NCI-H446 (cell line): ENCODE measurements around the gene FLNA.
A peak's percentile ranks its signal among the peaks of the same experiment; 100 is the strongest.
"Not testable (repeated sequence)": the region's sequence is repeated elsewhere in the genome, so short reads cannot be mapped to it uniquely, and the experiment has no call there.

Source experiments
- DNase-seq, 2 experiments: peaks; one replicate each; lab custom pipeline; 2025; lab: John Stamatoyannopoulos, UW

FLNA gene

DNA sequence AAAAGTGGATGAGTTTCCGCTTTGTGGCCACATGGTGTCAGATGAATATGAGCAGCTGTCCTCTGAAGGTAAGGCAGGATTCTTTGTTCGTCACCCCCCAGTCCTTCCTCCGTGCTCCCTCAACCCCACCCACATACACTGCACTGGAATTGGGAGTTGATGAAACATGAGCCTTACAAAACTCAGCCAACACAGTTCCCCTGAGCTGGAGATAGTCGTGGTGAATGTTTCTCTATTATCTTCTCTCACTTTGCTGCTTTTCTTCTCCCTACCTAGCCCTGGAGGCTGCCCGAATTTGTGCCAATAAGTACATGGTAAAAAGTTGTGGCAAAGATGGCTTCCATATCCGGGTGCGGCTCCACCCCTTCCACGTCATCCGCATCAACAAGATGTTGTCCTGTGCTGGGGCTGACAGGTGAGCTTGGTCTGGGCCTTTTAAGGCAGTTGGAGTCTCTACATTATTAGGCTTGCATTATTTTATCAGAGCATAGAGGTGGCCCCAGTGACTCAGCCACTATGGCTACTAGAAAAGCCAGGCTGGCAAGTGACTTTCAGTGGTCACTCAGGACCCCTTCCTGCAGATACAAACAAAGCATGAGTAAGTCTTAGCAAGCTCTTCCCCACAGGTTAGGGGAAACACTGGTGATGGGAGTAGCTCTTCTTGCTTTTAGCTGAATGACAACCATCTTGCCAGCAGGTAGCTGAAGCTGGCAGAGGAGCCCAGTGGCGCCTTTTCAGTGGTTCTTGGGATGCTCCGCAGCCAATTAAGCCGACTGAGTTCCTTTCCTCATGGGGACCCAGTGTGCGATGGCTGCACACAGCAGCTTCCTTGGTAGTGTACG is 25.3 kb upstream of the FLNA start:
- DNase-seq: no peak

DNA sequence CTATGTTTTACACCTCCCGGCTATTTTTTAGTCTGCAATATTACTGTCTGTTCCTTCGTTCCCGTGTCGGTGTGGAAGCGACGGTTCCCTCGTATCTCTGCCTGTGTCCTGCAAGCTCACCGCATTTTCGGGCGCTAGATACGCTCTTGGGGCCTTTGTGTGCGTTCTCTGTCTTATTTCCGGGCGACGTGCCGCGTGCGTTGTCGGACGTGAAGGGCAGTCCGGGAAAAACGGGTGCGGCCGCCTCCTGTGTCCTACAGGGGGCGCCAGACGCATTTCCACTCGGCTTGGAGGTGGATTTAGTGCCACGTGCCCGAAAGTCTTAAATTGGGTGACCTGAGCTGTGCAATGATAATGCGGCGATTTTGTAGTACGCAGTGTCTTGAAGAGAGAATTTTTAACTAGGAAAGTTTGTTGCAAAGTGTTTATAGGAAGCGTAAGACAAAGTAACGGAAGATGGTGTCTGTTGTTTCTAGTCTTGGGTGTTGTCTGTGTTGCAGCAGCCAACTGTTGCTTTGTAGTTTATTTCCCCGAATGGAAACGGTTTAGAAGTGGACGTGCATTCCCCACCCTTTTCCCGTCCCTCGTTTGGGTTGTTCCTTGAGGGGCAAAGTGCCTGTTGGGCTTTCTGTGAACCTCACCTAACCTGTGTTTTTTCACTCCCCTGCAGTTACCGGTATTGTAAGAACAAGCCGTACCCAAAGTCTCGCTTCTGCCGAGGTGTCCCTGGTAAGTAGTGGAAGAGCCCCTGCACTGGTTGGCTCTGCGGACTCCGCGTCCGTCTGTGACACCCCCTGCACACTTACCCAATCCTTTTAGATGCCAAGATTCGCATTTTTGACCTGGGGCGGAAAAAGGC is 24.5 kb upstream of the FLNA start:
- peak in 1 of 2 experiments; percentile 74 for DNase-seq

DNA sequence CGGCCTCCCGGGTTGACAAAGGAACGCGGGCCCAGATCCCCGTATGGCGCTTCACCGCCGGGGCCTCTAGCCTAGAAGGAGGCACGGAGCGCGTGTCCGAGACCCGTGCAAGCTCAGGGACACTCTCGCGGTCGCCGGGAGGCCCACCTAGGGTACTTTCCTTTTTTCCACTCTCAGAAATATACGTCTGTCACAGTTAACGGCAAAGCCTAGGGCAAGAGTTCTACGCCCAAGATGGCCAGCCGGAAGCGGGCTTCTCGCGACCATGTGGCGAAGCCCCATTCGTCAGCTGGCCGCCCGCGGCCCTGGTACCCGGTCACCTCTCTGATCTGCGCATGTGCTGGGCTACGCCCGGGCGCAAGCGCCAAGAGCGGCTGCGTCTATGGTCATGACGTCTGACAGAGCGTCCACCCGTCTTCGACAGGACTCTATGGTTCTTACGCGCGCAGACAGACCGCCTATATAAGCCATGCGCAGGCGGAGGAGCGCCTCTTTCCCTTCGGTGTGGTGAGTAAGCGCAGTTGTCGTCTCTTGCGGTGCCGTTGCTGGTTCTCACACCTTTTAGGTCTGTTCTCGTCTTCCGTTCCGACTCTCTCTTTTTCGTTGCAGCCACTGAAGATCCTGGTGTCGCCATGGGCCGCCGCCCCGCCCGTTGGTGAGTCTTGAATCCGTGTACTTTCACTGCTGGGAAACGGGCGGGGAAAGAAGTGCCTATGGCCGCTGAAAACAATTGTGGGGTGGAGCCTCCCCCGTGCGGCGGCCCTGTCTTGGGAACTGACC is 23.6 kb upstream of the FLNA start, which contains the start of gene RPL10:
Gene RPL10 (plus strand): TSS at position 490 of the 780 bp plus-strand sequence. CDS start 143 bp downstream, at position 633.
- DNase-seq: peak; percentile 91 to 97

DNA sequence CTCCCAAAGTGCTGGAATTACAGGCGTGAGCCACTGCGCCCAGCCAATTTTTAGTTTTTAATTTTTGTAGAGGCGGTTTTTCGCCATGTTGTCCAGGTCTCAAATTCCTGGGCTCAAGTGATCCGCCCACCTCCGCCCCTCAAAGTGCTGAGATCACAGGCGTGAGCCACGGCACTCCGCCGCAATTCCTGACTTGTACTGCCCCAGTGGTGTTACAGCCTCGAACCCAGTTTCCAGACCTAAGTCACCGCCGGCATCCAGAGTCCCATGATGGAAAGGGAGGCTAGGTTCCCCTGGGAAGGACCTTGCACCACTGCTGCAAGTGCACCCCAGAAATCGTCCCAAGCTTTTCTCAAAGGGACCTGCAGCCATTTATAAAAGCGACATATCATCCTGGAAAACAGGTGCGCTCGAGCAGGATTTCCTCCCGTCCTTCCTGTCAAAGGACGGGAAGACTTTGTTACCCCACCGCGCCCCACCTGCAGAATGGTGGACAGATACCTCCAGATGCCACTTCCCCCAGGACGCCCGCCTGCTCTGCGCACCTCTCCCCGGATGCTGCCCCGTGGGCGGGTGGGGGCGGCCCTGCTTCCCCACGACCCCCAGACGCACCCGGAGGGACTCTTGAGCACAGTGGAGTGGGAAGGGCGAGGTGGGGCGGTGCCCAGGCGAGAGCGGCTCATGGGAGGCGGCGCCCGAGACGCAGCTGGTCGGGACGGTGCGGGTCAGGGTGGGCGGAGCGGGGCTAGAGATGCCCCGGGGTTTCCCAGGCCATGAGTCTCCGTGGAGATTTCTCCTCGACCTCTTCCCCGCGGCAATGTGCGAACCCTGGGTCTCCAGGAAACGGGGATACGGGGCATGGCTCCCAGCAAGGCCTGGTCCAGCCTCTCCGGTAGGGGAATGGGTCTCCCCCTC is 22.8 kb upstream of the FLNA start:
- peak in 1 of 2 experiments; percentile 54 for DNase-seq

DNA sequence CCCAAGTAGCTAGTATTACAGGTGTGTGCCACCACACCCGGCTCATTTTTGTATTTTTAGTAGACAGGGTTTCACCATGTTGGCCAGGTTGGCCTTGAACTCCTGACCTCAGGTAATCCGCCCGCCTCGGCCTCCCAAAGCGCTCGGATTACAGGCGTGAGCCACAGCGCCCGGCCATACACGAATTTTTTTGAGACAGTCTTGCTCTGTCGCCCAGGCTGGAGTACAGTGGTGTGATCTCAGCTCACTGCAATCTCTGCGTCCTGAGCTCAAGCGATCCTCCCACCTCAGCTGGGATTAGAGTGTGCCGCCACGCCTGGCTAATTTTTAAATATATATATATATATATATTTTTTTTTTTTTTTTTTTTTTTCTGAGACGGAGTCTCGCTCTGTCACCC is 21.9 kb upstream of the FLNA start:
- DNase-seq: not testable (repeated sequence)

DNA sequence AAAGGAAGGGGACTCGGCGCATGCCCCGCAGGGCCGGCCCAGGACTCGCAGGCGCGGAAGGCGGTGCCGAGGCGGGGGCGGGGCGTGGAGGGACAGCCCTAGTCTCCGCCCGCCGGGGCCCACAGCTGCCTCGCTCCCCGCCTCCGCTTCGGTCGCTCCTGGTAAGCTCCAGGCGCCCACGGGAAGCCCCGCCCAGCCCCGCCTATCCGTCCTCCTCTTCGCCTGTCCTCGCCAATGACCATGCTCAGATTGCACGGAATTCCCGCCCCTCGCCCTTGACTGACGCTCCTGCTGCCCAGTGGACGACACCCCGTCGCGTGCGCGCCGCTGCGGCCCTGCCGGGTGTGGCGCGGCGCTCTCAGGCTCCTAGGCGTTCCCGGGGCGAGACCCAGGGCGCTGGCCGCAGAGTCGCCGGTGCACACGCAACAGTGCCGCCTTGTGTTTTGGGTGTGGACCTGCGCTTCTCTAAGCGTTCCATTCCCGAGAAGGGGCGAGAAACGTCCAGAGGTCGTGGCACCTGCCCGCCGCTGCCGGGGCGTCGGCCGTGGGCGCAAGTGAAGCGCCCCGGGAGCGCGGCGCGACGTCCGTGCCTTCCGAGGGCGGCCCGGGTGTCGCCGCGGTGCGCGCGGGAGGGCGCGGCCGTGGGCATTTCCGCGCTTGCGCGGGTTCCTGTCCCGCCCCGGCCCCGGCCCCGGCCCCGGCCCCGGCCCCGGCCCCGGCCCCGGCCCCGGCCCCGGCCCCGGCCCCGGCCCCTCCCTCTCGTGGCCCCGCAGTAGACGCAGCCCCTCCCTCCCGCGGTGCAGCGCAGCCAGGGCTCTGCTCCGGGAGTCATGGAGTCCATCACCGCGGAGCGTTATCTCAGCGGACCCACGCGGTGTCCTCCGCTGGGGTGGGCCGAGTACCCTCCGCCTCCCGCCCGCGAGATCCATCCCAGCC is 15.6 kb upstream of the FLNA start:
- DNase-seq: not testable (repeated sequence)

DNA sequence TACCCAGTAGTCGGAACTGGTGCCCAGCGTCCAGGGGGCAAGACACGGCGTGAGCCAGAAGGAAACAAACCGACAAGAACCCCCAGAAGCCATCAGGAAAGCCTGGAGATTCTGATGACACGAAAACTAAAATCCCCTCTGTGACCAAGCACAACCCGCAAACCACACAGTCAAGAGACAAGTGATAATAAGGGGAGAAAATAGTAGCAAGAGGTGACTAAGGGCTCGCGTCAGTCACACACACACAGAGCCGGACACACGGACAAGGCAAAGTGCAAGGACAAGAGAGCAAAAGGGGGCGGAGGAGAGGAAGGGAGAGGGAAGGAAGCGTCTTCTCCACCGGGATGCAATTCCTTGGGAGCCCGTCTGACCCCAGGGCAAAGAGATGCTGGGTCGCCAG is 14.2 kb upstream of the FLNA start:
- DNase-seq: not testable (repeated sequence)

DNA sequence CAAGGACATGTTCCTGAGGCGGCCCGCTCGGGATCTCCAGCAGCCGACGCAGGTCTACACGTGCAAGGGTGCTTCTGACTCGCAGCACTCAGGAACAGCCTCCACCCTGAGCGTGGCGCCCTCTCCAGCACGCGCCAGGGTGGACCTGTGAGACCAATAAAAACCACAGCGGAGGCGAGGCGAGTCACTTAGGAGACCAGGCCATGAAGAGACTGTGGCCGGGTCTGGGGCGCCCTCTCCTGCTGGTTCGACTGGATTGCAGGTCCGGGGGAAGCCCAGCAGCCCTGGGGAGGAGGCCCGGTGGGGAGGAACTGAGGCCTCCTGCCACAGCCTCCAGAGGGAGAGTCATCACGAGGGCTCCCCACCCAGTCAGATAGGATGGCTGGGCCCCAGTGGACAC is 13.7 kb upstream of the FLNA start:
- DNase-seq: not testable (repeated sequence)

DNA sequence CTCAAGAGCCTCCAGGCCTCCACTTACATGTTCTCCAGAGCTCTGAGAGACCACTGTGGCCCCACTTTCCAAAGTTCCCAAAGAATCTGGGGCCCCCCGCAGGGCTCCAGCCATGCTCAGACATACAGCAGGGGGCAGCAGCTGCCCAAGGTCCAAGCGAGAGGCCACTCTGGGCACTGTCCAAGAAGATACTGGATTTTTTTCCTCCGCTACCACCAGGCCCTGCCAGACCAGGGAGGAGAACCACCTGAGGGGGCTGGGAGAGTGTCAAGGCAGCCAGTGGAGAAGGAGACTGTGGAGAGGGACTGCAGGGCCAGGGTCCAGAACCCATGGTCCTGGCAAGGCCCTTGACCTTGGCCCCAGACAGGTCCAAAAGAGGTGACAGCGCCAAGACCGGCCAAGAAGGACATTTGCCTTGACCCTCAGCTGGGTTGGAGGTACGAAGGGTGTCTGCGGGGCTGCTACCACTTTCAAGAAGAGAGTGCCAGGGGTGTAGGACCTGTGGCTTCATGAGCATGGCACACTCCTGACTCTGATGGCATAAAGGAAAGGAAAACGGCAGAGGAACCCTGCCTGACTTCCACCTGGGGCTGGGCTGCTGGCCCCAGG is 10.0 kb upstream of the FLNA start:
- no peak for DNase-seq

DNA sequence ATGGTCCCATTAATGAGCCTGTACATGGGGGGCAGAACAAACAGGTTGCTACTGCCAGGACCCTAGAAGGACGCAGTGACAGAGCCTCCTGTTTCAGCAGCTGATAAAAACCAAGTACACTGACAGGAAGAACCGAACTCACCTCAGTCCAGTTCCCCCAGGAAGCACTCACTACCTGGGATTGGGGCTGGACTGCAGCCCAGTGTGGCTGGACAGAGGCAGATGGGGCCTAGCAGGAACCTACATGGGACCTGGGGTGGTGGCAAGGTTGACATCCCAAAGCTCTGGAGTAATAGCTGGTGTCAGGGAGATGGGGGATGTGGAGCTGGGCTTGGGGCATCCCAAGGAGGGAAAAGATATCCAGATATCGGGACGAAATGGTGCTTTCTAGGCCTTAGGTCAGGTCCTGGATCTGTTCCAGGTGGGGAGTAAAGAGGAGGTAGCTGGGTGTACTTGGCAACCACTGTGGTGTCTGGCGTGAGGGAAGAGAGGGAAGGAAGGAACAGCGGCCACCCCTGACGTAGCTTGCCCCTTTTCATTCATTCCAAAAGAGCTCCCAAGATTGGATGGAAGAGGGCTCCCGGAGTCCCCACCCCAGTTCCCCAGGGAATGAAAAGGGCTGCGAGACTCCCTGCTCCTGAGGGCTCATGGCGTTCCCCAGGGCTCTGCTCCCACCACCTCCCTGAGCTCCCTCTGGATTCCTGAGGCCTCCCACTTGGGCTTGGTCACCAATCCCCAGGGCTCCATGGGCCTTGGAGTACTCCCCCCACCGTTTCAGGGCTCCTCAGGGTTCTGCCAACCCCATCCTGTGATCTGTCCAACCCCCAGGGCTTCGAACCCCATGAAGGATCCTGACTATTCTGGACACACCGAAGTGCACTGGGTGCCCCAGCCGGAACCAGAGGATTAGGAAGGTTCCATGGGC is 9.2 kb upstream of the FLNA start:
- no peak for DNase-seq

DNA sequence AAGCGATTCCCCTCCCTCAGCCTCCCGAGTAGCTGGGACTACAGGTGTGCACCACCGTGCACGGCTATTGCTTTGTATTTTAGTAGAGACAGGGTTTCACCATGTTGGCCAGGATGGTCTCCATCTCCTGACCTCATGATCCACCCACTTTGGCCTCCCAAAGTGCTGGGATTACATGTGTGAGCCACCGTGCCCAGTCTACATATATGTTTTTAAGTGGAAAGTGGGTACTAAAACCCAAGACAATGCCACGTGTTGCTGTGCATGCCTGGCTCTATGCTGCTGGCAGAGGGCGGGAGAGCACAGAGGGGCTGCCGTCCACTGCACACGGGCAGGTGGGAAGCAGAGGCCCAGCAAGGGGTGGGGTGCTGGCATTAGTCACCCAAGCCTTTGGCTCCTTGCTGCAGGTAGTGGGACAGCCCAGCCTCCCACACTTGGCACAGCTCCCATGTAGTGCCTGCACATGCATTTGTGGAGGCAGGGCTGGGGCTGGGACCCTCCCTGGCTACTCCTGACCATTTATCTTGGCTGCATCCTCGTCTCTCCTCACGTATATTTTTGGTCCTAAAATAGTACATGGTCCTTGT is 8.1 kb upstream of the FLNA start:
- DNase-seq: no peak

DNA sequence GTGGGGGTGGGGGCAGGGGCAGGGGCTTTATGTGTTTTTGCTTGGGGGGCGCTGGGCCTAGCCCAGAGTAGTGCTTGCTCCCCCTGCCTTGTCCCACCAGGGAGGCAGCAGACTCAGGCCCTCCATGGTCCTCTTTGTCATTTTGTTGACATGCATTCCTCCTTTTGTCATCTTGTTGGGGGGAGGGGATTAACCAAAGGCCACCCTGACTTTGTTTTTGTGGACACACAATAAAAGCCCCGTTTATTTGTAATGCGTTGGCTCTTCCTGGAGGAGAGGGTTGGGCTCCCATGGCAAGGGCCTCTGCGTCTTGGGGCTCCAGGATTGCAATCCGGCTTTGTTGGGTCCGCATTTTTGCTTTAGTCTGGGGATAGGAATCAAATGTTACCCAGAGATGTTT is 6.8 kb upstream of the FLNA start:
- no peak for DNase-seq

DNA sequence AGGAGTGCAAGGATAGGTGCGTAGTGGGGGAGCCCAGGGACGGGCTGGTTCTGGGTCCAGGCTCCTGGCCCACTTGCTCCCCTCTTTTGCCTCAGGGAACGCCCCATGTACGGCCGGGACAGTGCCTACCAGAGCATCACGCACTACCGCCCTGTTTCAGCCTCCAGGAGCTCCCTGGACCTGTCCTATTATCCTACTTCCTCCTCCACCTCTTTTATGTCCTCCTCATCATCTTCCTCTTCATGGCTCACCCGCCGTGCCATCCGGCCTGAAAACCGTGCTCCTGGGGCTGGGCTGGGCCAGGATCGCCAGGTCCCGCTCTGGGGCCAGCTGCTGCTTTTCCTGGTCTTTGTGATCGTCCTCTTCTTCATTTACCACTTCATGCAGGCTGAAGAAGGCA is 6.4 kb upstream of the FLNA start:
- DNase-seq: no peak

DNA sequence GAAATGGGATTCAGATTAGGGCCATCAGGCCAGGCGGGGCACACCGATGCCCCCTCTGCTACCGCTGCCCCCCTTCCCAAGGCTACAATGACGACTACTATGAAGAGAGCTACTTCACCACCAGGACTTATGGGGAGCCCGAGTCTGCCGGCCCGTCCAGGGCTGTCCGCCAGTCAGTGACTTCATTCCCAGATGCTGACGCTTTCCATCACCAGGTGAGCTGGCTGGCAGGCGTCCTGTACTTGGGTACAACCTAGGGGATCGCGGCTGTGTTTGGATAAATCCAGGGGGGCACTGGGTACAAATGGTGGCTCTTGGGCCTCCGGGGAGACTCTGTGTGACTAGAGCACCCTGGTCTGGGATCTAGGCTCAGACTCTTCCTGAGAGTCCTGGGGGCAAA is 5.7 kb upstream of the FLNA start:
- DNase-seq: no peak

DNA sequence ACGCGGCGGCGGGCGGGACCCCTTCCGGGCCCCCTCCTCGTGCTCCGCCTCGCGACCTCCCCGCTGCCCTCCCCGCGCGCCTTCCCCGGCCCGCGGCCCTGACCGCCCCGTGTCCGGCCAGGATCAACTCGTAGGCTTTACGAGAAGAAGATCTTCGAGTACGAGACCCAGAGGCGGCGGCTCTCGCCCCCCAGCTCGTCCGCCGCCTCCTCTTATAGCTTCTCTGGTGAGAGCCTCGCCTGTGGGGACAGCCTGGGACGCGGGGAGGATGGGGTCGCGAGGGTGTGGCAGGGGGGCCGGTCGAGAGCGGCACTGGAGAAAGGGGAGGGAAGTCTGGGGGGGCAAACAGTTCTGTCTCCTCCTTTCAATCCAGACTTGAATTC is 5.1 kb upstream of the FLNA start:
- no peak for DNase-seq

DNA sequence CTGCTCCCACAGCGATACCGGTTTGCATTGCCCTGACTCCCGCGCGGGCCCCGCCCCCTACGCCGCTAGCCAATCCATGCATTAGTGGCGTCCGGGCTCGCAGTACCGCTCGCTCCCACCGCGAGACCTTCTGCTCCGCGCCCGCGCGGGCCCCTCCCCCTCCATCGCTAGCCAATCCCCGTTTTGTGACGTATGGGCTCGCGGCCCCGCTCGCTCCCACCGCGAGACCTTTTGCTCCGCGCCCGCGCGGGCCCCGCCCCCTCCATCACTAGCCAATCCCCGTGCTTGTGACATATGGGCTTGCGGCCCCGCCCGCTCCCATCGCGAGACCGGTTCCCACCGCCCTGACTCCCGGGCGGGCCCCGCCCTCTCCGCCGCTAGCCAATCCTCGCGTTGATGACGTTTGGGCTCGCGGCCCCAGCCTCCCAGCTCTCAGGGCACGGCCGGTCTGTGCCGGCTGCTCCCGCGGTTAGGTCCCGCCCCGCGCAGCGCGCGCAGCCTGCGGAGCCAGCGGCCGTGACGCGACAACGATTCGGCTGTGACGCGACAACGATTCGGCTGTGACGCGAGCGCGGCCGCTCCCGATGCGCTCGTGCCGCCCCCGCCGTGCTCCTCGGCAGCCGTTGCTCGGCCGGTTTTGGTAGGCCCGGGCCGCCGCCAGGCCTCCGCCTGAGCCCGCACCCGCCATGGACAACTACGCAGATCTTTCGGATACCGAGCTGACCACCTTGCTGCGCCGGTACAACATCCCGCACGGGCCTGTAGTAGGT is 4.5 kb upstream of the FLNA start, which contains the start of gene EMD:
Gene EMD (plus strand): TSS at position 497 of the 770 bp plus-strand sequence. CDS start 190 bp downstream, at position 687.
- peak; percentile 98 to 100 for DNase-seq
